Measurements from ENCODE around the gene PKP4.

DNA sequence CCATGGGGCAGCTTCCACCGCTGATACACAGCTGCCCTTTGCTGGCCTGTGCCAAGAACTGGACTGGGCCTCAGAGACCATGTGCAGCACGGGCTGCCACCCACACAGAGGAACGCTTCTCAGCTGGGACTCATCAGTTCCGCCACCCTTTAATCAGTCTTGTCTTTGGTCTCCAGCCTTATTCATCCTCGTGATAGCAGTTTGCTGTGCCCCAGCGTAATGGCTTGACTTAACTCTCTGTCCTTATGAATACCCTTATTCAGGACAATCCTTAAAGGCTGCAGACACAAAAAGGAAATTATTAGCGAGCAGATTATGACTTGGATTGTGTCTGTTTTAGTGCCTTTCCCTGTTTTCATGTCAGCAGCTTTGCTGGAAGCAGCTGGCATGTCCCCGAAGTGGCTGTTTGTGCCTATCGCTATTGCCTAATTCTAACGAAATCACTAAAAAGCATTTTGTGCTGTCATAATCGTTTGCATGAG, 229.5 kb downstream of the PKP4 start:
- TF ChIP-seq, protein P1, sequence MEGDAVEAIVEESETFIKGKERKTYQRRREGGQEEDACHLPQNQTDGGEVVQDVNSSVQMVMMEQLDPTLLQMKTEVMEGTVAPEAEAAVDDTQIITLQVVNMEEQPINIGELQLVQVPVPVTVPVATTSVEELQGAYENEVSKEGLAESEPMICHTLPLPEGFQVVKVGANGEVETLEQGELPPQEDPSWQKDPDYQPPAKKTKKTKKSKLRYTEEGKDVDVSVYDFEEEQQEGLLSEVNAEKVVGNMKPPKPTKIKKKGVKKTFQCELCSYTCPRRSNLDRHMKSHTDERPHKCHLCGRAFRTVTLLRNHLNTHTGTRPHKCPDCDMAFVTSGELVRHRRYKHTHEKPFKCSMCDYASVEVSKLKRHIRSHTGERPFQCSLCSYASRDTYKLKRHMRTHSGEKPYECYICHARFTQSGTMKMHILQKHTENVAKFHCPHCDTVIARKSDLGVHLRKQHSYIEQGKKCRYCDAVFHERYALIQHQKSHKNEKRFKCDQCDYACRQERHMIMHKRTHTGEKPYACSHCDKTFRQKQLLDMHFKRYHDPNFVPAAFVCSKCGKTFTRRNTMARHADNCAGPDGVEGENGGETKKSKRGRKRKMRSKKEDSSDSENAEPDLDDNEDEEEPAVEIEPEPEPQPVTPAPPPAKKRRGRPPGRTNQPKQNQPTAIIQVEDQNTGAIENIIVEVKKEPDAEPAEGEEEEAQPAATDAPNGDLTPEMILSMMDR (IDR thresholded peaks at IDR 0.05): no peak
- no peak for TF ChIP-seq EP300 (IDR thresholded peaks at IDR 0.05)
